Activated CD8-positive, alpha-beta T cell treated with anti-CD3 and anti-CD28 coated beads for 36 hours (primary cell): ENCODE data around the gene RIMBP2. TPM values are rescaled to one million over a fixed set of nuclear protein-coding genes. Genes with fewer than 3 reads are reported as not detected.

Experiments used
- ATAC-seq: fragments of 200-7000 bp; cut with Tn5 transposase; one replicate; pipeline ENCODE4 v1.10.0; 2021; ENCODE audit warnings: mild to moderate bottlenecking, moderate library complexity
- CTCF ChIA-PET: fragments of 350-600 bp; sonication (Branson Sonifier 250); formaldehyde crosslinking; loops from one replicate; lab custom pipeline; 2021; ENCODE audit warnings: antibody characterized with exemption; lab: Charles Lee
- POLR2A ChIA-PET: fragments of 350-600 bp; sonication (Branson Sonifier 250); formaldehyde crosslinking; loops from one replicate; lab custom pipeline; 2021; ENCODE audit warnings: antibody characterized with exemption; lab: Charles Lee
- DNase-seq: peaks from one replicate; pipeline ENCODE4 v3.0.0-alpha.2; 2020
- H3K27ac Mint-ChIP-seq: one replicate; pipeline ENCODE4 v1.8.0; 2021; ENCODE audit warnings: mild to moderate bottlenecking, mixed read lengths
- H3K27me3 Mint-ChIP-seq: one replicate; pipeline ENCODE4 v1.8.0; 2021; ENCODE audit warnings: mixed read lengths
- H3K36me3 Mint-ChIP-seq: one replicate; pipeline ENCODE4 v1.8.0; 2021; ENCODE audit warnings: low read depth, mixed read lengths
- H3K4me1 Mint-ChIP-seq: one replicate; pipeline ENCODE4 v1.8.0; 2021; ENCODE audit warnings: low read depth, mixed read lengths
- H3K4me3 Mint-ChIP-seq: one replicate; pipeline ENCODE4 v1.8.0; 2021; ENCODE audit warnings: mild to moderate bottlenecking, moderate library complexity, mixed read lengths
- H3K9me3 Mint-ChIP-seq: one replicate; pipeline ENCODE4 v1.8.0; 2021; ENCODE audit warnings: mixed read lengths
- CTCF ChIP-seq: fragments of 200-600 bp; IDR thresholded peaks from one replicate; pipeline ENCODE4 v1.8.0; 2022; ENCODE audit warnings: antibody characterized with exemption, mild to moderate bottlenecking
- intact Hi-C: fragments of 100-400 bp; cut with micrococcal nuclease; formaldehyde crosslinking; loops from one replicate; pipeline ENCODE4 v1.10.0; 2022
- total RNA-seq, 2 experiments: library from RNA; stranded (reverse); gene quantifications; one replicate each; pipeline ENCODE4 v1.2.3, GENCODE V29; 2021

Gene RIMBP2
- total RNA-seq, 2 experiments from 2014 or later = not detected

GRCh38 chr12:130460611-130461446, 255.3 kb downstream of the RIMBP2 start:
- intact Hi-C loops = no loop called here
- no peak overlapping the region for H3K27ac Mint-ChIP-seq
- H3K27me3 Mint-ChIP-seq = no peaks in the 10 kb centered on the region
- H3K4me3 Mint-ChIP-seq = no peak overlapping the region
- ATAC-seq (no peak), DNase-seq (no peak)
- no peaks in the 10 kb centered on the region for H3K36me3 Mint-ChIP-seq
- H3K4me1 Mint-ChIP-seq = no peaks in the 10 kb centered on the region
- ChIA-PET POLR2A (no interaction called here), CTCF (no interaction called here)
- no peaks in the 10 kb centered on the region for H3K9me3 Mint-ChIP-seq
- no peak for TF ChIP-seq CTCF

- H3K36me3 Mint-ChIP-seq = no peaks in the 10 kb centered on the region
These were observed 256.2 kb downstream of the RIMBP2 start for GRCh38 chr12:130459916-130460315.

GRCh38 chr12:130458341-130458740, 257.8 kb downstream of the RIMBP2 start:
- ATAC-seq (no peak), DNase-seq (no peak)
- H3K4me1 Mint-ChIP-seq = no peaks in the 10 kb centered on the region
- no peak for TF ChIP-seq CTCF
- no peak overlapping the region for H3K4me3 Mint-ChIP-seq
- POLR2A ChIA-PET = no interaction called here
- H3K9me3 Mint-ChIP-seq = no peaks in the 10 kb centered on the region
- CTCF ChIA-PET = no interaction called here
- no peaks in the 10 kb centered on the region for H3K27me3 Mint-ChIP-seq
- H3K27ac Mint-ChIP-seq = no peak overlapping the region
- intact Hi-C loops = no loop called here
- no peaks in the 10 kb centered on the region for H3K36me3 Mint-ChIP-seq

More at GRCh38 chr12:130459916-130460315, 256.2 kb downstream of the RIMBP2 start:
- ChIA-PET CTCF (no interaction called here), POLR2A (no interaction called here)
- Mint-ChIP-seq H3K27ac (no peak overlapping the region), H3K9me3 (no peaks in the 10 kb centered on the region), H3K4me1 (no peaks in the 10 kb centered on the region), H3K4me3 (no peak overlapping the region), H3K27me3 (no peaks in the 10 kb centered on the region)
- no peak for TF ChIP-seq CTCF
- ATAC-seq (no peak), DNase-seq (no peak)
- intact Hi-C loops = no loop called here

- intact Hi-C loops = no loop called here
- no peak for ATAC-seq
- H3K9me3 Mint-ChIP-seq = no peaks in the 10 kb centered on the region
- ChIA-PET CTCF (no interaction called here), POLR2A (no interaction called here)
- no peaks in the 10 kb centered on the region for H3K36me3 Mint-ChIP-seq
- H3K27me3 Mint-ChIP-seq = no peaks in the 10 kb centered on the region
- TF ChIP-seq CTCF = no peak
- no peak overlapping the region for H3K4me3 Mint-ChIP-seq
- H3K4me1 Mint-ChIP-seq = no peaks in the 10 kb centered on the region
- DNase-seq = no peak
- no peak overlapping the region for H3K27ac Mint-ChIP-seq
These were observed 258.9 kb downstream of the RIMBP2 start for GRCh38 chr12:130457215-130457614.

GRCh38 chr12:130456375-130457199, 259.5 kb downstream of the RIMBP2 start:
- Mint-ChIP-seq H3K4me1 (no peaks in the 10 kb centered on the region), H3K27ac (no peak overlapping the region), H3K27me3 (no peaks in the 10 kb centered on the region), H3K9me3 (no peaks in the 10 kb centered on the region), H3K36me3 (no peaks in the 10 kb centered on the region), H3K4me3 (no peak overlapping the region)
- ChIA-PET POLR2A (no interaction called here), CTCF (no interaction called here)
- no peak for TF ChIP-seq CTCF
- intact Hi-C loops = no loop called here
- no peak for DNase-seq
- ATAC-seq = no peak
